Femur (tissue), 1 donor: ENCODE data around the gene KCTD19.

Source experiments
- DNase-seq: peaks from one replicate; pipeline ENCODE4 v3.0.0-alpha.2; 2017

Gene KCTD19

DNA sequence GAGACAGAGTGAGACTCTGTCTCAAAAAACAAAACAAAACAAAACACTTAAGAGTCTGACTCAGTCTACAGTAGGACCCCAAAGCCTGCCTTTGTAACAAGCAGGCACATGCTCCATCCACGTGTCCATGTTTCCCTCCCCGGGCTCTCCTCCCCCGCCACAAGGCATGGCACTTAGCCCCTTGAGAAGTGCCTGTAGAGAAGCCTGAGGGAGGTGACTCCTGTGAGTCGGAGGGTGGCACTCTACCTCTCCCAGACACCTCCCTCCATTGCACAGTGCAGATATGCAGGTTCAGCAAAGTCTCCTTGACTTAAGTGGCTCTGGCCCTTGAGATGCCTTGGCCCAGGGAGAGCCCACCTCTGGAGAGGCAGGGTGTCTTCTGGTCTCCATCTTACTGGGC lies 86.0 kb downstream of the KCTD19 start:
- DNase-seq = no peak
